SU-DHL-6 (cell line): ENCODE results near the gene SPOCK1.

Source experiments
- CTCF ChIP-seq: fragments of 200-600 bp; sonication (generic); IDR thresholded peaks from one replicate; pipeline ENCODE4 v1.5.1; 2017; ENCODE audit warnings: antibody characterized with exemption, mild to moderate bottlenecking, low read length, moderate library complexity; ENCODE audit not compliant: insufficient read depth, poor library complexity, severe bottlenecking
- EZH2phosphoT487 ChIP-seq: fragments of 200-600 bp; sonication (generic), shearing (Covaris generic); conservative IDR thresholded peaks from 2 replicates; pipeline ENCODE4 v1.6.1; 2018; ENCODE audit warnings: mild to moderate bottlenecking, antibody characterized with exemption, low read length, moderate library complexity, mixed read lengths

GRCh38 chr5:137122075-137122474, 377.1 kb downstream of the SPOCK1 start:
- TF ChIP-seq CTCF (no peak), EZH2phosphoT487 (no peak)
